OCI-LY7 (cell line): ENCODE measurements around the gene TMEM221.

Experiments used
- CTCF ChIP-seq: fragments of 200-600 bp; sonication (generic); conservative IDR thresholded peaks from 2 replicates; pipeline ENCODE4 v1.5.1; 2014; ENCODE audit warnings: mild to moderate bottlenecking, antibody characterized with exemption, low read length, moderate library complexity, mixed read lengths
- EZH2phosphoT487 ChIP-seq: fragments of 200-600 bp; sonication (generic); IDR thresholded peaks from 2 replicates; pipeline ENCODE4 v1.6.1; 2018; ENCODE audit warnings: low read depth, borderline replicate concordance, mild to moderate bottlenecking, mixed run types, antibody characterized with exemption, low read length, moderate library complexity, mixed read lengths

DNA sequence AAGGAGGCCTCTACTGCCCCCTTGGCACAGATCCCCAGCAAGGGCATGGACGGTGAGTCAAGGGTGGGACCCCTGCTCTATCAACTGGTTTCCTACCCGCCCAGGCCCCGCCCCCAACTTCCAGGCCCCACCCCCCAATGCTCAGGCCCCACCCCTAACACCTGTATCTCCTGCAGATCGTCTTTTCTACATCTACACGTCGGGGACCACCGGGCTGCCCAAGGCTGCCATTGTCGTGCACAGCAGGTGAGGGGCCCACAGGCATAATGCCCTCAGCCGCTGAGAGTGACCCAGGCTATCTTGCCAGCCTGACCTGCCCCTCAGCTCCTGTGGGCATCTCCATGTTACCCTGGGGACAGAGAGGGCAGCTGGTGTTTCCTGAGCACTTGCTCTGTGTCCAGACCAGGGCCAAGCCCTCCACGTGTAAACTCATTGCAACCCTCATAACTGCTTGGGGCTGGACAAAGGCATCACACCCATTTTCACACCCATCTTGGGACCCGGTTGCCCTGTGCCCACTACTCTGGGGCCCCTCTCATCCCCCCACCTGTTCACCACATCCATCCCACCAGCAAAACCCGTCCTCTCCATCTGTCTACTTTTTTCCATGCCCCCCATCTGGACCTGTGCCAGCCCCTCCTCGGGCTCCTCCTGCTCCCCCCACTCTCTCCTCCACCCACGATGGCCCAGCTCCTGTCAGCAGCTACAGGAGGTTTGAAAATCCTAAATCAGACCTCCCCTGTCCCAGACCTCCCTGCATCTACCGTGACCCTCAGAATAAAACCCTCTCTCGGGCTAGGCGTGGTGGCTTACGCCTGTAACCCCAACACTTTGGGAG is 39.0 kb upstream of the TMEM221 start:
- no peak for TF ChIP-seq CTCF
- no peak for TF ChIP-seq EZH2phosphoT487
